Neuron (in vitro differentiated cells): ENCODE measurements around the gene RBBP8.
"Not testable (repeated sequence)": the region's sequence is repeated elsewhere in the genome, so short reads cannot be mapped to it uniquely, and the experiment has no call there.

Source experiments
- H2AFZ ChIP-seq: one replicate; pipeline ENCODE4 v1.6.1; 2013; ENCODE audit warnings: low read depth, mild to moderate bottlenecking, inconsistent platforms, low read length, moderate library complexity
- H3K27me3 ChIP-seq: one replicate; pipeline ENCODE4 v1.6.1; 2013; ENCODE audit warnings: low read length; ENCODE audit not compliant: insufficient read depth
- H3K36me3 ChIP-seq: one replicate; pipeline ENCODE4 v1.6.1; 2013; ENCODE audit warnings: low read length; ENCODE audit not compliant: insufficient read depth
- H3K4me1 ChIP-seq: one replicate; pipeline ENCODE4 v1.6.1; 2013; ENCODE audit warnings: low read length; ENCODE audit not compliant: insufficient read depth
- H3K4me3 ChIP-seq: 2 replicates; pipeline ENCODE4 v1.5.1; 2013; ENCODE audit warnings: mild to moderate bottlenecking, low read length, moderate library complexity
- H3K9me3 ChIP-seq: one replicate; pipeline ENCODE4 v1.6.1; 2013; ENCODE audit warnings: low read length

RBBP8 gene

DNA sequence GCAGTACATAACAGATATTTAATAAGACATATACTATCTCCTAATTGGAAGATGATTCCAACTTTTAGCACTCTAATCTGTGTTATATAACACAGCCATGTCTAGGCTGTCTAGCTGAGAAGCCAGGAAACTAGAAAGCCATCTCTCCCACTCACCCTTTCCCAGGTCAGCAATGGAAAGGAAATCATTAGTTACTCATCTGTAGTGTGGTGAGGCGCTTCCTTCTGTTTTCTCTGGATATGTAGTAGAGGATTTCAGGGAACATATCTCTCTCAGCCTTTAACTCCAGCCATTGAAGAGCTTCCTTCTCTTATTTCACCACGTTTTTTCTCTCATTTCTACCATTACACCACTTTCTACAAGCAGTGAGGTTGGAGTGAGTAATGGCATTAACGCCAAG, 19.4 kb downstream of the RBBP8 start:
- H3K27me3 ChIP-seq = no peaks in the 10 kb centered on the region
- peaks cover 56% of the 10 kb centered on the region for H3K36me3 ChIP-seq
- H3K4me1 ChIP-seq = no peaks in the 10 kb centered on the region

DNA sequence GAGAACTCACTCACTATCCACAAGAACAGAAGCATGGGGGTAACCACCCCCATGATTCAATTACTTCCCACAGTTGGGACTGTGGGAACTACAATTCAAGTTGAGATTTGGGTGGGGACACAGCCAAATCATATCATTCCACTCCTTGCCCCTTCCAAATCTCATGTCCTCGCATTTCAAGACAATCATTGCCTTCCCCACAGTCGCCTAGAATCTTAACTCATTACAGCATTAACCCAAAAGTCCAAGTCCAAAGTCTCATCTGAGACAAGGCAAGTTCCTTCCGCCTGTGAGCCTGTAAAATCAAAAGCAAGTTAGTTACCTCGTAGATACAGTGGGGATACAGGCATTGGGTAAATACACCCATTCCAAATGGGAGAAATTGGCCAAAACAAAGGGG, 20.9 kb downstream of the RBBP8 start:
- not testable (repeated sequence) for H2AFZ ChIP-seq, H3K9me3 ChIP-seq, H3K27me3 ChIP-seq, H3K4me1 ChIP-seq, H3K4me3 ChIP-seq
- H3K36me3 ChIP-seq = peaks cover 56% of the 10 kb centered on the region

More for the DNA sequence above, 19.4 kb downstream of the RBBP8 start:
- Histone ChIP-seq H2AFZ (no peak overlapping the region), H3K9me3 (no peaks in the 10 kb centered on the region), H3K4me3 (no peak overlapping the region)

- Histone ChIP-seq H3K27me3 (no peaks in the 10 kb centered on the region), H3K4me3 (no peak overlapping the region), H3K9me3 (no peaks in the 10 kb centered on the region), H2AFZ (no peak overlapping the region), H3K36me3 (peaks cover 43% of the 10 kb centered on the region), H3K4me1 (no peaks in the 10 kb centered on the region)
Measured at GRCh38 chr18:22956226-22956625, 23.1 kb downstream of the RBBP8 start.

GRCh38 chr18:22961156-22961555, 28.0 kb downstream of the RBBP8 start:
- peaks cover 9% of the 10 kb centered on the region for H3K36me3 ChIP-seq
- no peak overlapping the region for H3K4me3 ChIP-seq
- no peaks in the 10 kb centered on the region for H3K9me3 ChIP-seq
- H2AFZ ChIP-seq = no peak overlapping the region
- no peaks in the 10 kb centered on the region for H3K4me1 ChIP-seq
- no peaks in the 10 kb centered on the region for H3K27me3 ChIP-seq

- H3K4me1 ChIP-seq = no peaks in the 10 kb centered on the region
- no peaks in the 10 kb centered on the region for H3K9me3 ChIP-seq
- H2AFZ ChIP-seq = no peak overlapping the region
- peaks cover 9% of the 10 kb centered on the region for H3K36me3 ChIP-seq
- H3K4me3 ChIP-seq = no peak overlapping the region
- H3K27me3 ChIP-seq = no peaks in the 10 kb centered on the region
Measured at GRCh38 chr18:22962004-22962403, 28.9 kb downstream of the RBBP8 start.

DNA sequence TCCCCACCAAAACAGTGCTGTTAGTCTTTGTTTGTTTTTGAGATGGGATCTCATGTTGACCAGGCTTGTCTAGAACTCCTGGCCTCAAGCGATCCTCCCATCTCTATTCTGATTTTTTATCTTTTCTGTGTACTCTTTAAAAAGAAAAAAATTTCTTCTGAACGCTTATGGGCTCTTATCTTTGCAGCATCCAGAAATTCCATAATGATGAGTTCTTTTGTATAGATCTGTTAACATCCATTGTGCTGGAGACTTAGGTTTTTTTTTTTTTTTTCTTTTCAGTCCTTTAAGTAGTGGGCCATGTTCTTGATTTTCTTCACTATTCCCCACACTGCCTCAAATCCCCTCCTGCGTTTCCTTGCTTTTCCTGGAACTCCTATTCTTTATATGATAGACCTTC, 31.0 kb downstream of the RBBP8 start:
- Histone ChIP-seq H3K4me1 (no peaks in the 10 kb centered on the region), H3K36me3 (peaks cover 8% of the 10 kb centered on the region), H3K4me3 (no peak overlapping the region), H2AFZ (no peak overlapping the region), H3K9me3 (no peaks in the 10 kb centered on the region), H3K27me3 (no peaks in the 10 kb centered on the region)

GRCh38 chr18:22964722-22965121, 31.6 kb downstream of the RBBP8 start:
- H3K4me3 ChIP-seq = no peak overlapping the region
- no peaks in the 10 kb centered on the region for H3K9me3 ChIP-seq
- no peaks in the 10 kb centered on the region for H3K4me1 ChIP-seq
- H3K27me3 ChIP-seq = no peaks in the 10 kb centered on the region
- no peak overlapping the region for H2AFZ ChIP-seq
- H3K36me3 ChIP-seq = peaks cover 10% of the 10 kb centered on the region

- Histone ChIP-seq H2AFZ (no peak overlapping the region), H3K4me1 (no peaks in the 10 kb centered on the region), H3K4me3 (no peak overlapping the region), H3K9me3 (no peaks in the 10 kb centered on the region), H3K36me3 (peaks cover 12% of the 10 kb centered on the region), H3K27me3 (no peaks in the 10 kb centered on the region)
Measured at GRCh38 chr18:22971038-22971437, 37.9 kb downstream of the RBBP8 start.

- Histone ChIP-seq H3K4me1 (peaks cover 5% of the 10 kb centered on the region), H2AFZ (no peak overlapping the region), H3K9me3 (no peaks in the 10 kb centered on the region), H3K27me3 (no peaks in the 10 kb centered on the region), H3K36me3 (peaks cover 11% of the 10 kb centered on the region), H3K4me3 (no peak overlapping the region)
Measured at GRCh38 chr18:22974001-22974400, 40.9 kb downstream of the RBBP8 start.

DNA sequence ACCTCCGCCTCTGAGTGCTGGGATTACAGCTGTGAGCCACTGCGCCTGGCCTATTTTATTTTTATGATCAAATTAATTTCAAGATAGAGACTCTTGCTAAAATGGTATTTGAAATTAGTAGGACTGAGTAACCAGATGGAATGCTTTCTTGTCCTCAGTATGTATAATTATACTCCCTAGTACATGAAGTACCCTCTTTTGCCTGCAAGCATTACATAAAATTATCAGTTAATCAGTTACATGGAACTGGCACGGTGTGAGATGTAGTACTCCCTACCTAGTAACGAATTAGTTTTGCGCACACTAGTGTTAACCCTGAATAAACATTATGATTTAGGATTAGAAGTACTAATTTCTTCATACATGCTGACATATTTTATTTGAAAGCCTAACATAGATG, 41.6 kb downstream of the RBBP8 start:
- Histone ChIP-seq H3K36me3 (peaks cover 9% of the 10 kb centered on the region), H3K4me1 (peaks cover 5% of the 10 kb centered on the region), H3K4me3 (no peak overlapping the region)

DNA sequence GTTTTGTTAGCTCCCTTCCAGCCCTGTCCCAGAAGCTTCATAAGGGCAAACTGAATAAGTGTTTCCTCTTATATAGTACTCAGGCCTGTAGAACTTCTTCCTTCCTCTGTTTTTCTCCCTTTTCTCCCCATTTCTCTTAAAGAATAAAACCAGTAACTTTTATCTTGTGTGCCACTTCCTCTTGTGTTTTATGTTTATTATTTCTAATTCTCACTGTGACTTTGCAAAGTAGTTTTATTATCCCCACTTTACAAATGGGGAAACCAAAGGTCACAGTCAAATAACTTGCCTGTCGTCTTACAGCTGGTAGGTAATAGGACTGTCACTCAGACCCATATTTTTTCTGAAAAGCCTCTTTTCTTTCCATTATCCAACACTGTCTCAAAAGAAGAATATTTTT, 42.4 kb downstream of the RBBP8 start:
- H3K4me3 ChIP-seq = no peak overlapping the region
- H2AFZ ChIP-seq = no peak overlapping the region
- no peaks in the 10 kb centered on the region for H3K9me3 ChIP-seq
- H3K36me3 ChIP-seq = peaks cover 8% of the 10 kb centered on the region
- peaks cover 5% of the 10 kb centered on the region for H3K4me1 ChIP-seq
- no peaks in the 10 kb centered on the region for H3K27me3 ChIP-seq

More for the DNA sequence above, 41.6 kb downstream of the RBBP8 start:
- Histone ChIP-seq H2AFZ (no peak overlapping the region), H3K9me3 (no peaks in the 10 kb centered on the region), H3K27me3 (no peaks in the 10 kb centered on the region)

DNA sequence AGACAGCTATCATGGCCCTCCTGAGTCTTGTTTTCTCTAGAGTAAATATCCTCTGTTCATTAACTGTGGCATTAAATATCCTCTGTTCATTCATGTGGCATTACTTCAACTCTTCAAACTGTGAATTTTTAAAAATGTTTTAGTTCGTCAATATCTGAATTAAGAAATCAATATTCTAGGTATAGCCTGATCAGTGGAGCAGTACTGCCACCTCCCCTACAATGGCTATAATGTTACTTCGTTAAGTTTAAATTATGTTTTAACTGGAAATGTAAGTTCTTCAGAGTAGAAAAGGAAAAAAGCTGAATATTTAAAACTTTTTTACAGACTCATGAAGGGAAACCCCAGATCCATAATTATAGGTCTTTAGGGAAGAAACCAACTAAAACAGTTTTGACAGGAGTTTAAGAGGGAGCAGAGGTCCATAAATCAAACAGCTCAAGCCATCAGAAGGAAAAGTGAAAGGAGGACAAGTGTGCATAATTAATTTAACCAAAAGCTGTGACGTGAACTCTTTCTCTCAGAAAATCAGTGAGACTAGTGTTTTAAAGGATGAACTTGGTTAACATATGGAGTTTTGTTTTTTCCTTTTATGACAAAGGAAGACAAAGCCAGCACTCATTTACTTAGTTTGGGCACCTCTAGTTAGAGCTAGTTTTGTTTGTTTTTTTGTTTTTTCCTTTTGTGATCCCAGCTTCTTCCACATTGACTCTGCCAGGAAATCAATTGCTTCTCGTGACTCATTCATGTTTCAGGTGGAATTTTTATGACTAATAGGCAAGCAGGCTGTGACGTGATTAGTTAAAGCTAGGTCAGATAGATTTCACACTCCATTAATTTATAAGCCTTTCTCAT, 44.9 kb downstream of the RBBP8 start:
- Histone ChIP-seq H3K27me3 (no peaks in the 10 kb centered on the region), H3K36me3 (peaks cover 10% of the 10 kb centered on the region), H3K4me1 (peaks cover 5% of the 10 kb centered on the region), H3K4me3 (no peak overlapping the region), H2AFZ (no peak overlapping the region), H3K9me3 (no peaks in the 10 kb centered on the region)

- peaks cover 5% of the 10 kb centered on the region for H3K4me1 ChIP-seq
- H3K9me3 ChIP-seq = no peaks in the 10 kb centered on the region
- H3K36me3 ChIP-seq = peaks cover 19% of the 10 kb centered on the region
- no peak overlapping the region for H3K4me3 ChIP-seq
- no peaks in the 10 kb centered on the region for H3K27me3 ChIP-seq
- no peak overlapping the region for H2AFZ ChIP-seq
Measured at GRCh38 chr18:22980394-22980793, 47.3 kb downstream of the RBBP8 start.
